Globus pallidus (tissue), 1 donor: ENCODE measurements around the gene ARHGAP4.

ENCODE experiments used
- DNase-seq: peaks from one replicate; pipeline ENCODE4 v3.0.0-alpha.2; 2015; ENCODE audit warnings: low spot score

ARHGAP4 gene

GRCh38 chrX:153927672-153927921, 1.5 kb upstream of the ARHGAP4 start:
- no peak for DNase-seq

DNA sequence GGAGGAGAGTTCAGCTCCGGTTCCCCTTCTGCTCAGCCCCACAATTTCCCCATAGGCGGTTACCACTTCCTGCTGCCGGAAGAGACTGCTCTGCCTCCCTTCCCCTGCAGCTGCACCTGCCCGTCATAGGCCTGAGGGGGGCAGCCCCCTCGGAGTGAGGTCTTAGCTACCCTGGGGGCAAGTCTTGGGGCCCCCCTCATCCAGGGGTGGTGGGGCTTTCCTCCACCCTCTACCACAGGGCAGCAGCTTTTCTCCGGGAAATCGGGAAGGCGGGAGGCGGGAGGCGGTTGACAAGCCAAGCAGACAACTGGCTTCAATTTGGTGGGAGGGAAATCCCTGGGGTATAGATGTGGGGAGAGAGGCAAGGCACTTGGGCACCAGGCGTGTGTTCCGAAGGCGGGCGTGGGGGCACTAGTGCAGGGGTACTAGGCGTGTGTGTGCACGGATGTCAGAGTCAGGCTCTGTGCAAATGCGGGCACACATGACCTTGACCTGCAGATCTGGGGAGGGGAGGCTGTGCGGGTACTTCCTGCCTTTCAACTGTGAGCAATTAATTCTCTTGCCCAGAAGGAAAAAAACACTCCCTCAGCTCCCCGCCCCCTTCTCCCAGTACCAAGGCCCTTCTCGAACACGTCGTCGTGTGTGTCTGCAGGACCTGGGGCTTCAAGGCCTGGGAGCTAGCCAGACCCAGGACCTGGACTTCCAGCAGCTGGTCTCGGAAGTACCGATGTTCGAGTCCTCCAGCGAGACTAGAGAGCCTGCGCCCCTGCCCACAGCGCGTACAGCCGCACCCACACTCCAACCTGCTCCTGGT, 1.0 kb upstream of the ARHGAP4 start:
- no peak for DNase-seq

DNA sequence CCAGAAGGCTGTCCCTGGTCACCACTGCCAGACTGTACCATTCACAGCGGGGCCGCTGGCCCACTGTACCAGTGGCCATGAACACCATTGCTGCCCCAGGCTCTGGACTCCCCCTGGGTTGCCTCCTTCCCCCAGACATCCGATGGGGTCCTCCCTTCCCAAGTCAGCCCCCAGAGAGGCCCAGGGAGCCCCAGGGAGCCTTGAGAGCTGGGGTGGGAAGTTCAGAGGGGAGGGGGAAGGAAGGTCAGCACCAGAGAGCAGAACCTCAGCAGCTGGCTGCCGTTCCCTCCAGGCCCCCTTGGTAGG, 441 bp upstream of the ARHGAP4 start:
- DNase-seq: no peak

DNA sequence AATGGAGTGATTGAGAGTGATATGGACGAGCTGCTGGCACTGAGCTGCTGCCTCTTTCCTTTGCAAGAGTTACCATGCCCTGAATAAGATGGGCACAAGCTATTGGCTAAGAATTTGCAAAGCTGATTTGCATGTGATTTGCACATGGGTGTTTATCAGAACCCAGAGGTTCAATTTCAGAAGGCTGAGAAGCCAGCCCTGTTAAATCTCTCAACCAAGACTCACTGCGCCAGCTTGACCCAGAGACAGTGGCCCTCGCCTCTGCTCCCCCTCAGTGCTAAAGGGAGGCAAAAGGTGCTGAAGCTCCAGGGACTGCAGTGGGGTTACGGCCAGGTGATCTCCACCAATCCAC, 701 bp downstream of the ARHGAP4 start:
- no peak for DNase-seq

GRCh38 chrX:153924149-153924861, 1.8 kb downstream of the ARHGAP4 start:
- DNase-seq: no peak

GRCh38 chrX:153922932-153923857, 2.9 kb downstream of the ARHGAP4 start:
- DNase-seq: no peak

DNA sequence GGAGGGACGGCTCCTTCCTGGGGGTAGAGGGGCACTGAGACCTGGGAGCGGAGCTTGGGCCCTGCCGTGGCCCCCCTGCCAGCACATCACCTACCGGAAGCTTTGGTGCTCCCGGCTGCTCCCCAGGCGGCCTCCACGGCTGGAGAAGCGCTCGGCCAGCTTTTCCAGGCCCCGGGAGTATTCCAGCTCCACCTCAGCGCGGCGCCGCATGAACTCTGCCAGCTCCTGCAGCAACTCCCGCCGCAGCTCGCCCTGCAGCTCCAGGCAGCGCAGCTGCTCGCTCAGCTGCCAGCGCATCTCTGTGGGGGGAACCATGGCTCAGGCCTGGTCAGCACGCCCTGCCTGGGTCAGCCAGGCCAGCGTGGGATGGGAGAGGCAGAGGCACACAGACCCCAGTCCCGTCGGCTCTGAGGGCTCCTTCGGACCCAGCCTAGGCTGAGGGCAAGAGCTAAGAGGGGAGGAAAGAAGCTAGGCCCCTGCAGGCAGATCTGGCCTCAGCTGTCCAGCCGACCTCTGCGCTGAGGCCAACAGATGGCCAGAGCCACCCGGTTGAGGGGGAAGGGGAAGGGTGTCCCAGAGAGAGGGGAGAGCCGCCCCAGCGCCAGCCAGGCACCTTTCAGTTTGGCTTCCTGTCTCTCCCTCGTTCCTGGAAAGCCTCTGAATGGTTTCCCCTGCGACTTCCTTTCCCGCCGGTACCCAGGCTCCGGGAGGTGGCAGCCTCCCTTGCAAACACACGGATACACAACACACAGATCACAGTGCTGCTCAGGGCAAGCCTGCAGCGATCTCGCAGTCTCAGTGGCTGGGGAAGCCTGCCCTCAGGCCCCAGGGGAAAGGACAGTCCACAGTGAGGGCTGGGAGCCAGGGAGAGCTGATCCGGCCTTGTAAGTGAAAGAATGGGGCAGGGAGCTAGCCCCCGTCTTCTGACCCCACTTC, 4.3 kb downstream of the ARHGAP4 start:
- no peak for DNase-seq

DNA sequence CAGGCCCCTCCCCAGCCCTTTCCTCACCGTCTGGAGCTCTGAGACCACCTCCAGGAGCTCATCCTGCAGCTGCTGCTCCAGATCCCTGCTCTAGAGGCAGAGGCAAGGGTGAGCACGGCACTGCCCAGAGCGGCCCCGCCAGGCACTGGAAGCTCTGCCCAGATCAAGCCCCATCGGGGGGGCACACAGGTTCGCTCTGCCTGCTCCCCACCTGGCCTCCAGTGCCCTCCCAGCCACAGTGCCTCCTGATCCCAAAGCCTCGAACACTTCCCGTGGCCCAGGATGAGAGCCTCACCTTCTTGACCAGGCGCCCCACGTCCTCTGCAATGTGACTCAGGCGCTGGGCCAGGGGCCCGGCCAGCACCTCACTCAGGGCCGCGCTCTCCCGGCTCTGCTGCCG, 5.0 kb downstream of the ARHGAP4 start:
- no peak for DNase-seq

DNA sequence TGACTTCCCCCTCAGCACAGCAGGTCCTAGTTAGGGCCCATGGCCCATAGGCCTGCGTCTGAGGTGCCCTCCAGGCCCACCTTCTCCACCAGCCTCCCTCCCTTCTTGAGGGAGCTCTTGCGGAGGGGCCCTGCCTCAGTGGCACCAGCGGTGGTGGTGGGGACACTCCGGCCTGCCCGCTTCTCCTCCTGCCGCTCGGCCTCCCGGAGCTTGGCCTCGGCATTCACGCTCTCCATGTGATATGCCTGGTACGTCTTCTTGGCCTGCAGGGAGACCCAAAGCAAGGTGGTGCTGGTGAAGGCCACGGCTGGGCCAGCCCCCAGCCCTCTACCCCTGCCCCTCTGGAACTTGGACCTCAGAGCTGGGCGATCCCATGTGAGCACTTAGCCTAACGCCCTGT, 5.5 kb downstream of the ARHGAP4 start:
- DNase-seq: no peak

DNA sequence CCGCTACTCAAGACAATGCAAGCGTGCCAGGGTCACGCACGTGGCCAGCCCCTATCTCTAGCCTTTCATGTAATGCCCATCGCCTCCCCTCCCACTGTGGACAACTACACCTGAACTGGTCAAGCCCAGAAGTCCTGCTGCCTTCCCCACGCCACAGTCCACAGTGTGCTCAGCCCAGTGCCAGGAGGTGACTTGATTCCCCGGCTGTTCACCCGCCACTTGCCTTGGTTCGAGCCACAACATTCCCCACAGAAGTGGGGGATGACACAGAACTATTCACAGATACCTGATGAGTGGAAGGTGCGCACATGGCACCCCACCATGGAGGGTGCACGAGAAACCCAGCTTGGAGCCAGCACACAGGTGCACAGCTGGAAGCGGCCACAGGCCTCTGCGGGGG, 6.8 kb downstream of the ARHGAP4 start:
- no peak for DNase-seq

GRCh38 chrX:153917869-153918268, 8.2 kb downstream of the ARHGAP4 start:
- no peak for DNase-seq

DNA sequence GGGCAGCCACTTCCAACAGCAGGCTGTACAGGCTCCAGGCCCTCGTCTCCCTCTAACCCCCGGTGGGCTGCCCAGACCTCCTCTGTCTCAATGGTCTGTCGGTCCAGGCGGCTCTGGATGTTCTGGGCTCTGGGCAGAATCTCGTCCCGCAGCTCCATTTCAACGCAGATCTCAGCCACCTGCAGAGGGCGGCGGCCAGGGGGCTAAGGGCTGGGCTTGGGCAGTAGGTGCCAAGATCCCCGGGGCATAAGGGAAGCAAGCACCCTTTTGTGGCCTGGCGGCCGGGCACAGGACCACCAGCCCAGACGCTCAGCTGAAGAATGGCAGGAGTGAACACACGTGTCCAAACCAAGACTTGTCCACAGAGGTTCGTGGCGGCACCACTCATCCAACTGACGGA, 12.4 kb downstream of the ARHGAP4 start:
- no peak for DNase-seq

DNA sequence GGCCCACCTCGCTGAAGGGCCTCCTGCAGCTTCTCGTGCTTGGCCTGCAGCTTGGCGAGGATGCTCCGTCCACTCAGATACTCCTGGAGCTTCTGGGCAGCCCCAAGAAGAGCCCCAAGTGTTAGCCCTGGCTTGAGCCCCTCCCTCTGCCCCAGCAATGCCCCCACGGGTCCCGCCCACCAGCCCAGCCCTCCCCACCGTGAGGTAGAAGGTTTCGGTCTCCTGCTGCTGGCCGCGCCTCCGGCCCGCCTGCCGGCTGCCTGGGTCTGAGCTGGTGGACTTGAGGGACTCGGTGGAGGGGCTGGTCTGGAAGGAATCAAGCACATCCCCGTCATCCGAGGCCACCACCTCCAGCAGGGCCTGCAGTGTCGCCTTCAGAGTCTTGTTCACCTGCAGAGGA, 12.9 kb downstream of the ARHGAP4 start:
- no peak for DNase-seq

DNA sequence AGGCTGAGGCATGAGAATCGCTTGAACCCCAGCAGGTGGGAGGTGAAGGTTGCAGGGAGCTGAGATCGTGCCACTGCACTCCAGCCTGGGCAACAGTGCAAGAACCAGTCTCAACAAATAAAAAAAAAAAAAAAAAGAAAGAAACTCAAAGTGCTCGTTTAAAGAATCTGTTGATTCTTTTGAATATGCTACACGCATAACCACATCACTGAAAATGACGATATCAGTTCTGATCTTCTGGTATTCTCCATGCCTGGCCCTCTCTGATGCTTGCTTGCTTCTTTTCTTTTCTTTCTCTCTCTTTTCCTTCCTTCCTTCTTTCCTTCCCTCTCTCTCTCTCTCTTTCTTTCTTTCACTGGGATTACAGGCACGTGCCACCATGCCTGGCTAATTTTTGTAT, 14.3 kb downstream of the ARHGAP4 start:
- DNase-seq: no peak

DNA sequence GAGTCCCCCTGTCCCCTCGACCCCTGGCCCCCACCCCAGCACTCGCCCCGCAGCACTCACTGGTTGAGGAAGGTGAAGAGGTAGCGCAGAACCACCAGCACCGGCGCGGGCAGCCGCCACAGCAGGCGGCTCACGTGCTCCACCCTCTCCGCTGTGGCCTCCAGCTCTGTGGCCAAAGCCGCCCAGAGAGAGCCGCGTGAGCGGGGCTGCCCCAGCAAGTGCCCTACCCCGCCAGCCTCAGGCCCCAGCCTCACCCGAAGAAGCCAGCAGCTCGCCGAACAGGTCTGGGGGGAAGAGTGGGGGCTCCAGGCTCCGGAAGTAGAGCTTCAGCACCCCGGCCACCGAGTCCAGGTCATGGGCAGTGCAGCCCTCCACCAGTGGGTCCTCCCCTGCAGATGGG, 15.6 kb downstream of the ARHGAP4 start:
- DNase-seq: no peak

- DNase-seq: no peak
These were observed 16.1 kb downstream of the ARHGAP4 start for GRCh38 chrX:153909980-153910360.

DNA sequence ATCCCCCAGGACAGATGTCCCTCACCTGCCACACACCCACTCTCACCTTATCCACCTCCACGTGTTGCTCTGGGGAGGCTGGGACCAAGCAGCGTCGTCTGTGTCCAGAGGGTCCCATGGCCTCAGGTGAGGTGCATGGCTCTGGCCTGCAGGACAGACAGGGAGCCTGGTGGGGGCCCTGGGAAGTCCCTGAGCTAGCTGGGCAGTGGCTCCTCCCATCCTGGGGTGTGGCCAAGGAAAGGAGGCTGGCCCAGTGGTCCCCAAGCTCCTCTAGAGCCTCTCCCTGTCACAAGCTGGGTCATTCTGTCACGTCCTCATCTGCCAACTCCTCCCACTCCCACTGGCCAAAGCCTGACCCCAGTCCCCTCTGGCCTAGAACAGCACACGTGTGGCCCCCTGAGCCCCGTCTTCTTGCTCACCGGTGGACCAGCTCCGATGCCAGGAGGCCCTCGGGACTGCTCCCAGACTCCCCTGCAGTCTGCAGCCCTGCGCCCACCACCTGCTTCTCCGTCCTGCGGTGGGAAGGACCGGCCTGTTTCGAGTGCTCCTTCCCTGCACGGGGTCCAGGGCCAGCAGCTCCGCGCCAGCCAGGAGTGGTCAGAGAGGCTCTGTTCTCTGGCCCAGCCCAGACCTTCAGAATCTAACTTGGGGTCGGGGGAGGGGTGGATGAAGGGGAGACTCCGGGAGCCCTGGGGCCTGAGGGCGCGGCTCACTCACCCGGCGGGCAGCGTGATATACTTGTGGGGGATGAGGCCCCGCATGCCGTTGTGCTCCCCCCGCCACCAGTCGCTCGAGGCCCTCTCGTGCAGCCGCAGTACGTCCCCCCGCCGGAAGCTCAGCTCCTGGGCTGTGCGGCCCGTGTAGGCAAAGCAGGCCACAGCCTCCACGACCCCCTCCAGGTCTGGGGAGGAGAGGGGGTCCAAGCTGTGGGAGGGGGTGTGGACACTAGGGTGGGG, 16.8 kb downstream of the ARHGAP4 start:
- no peak for DNase-seq

DNA sequence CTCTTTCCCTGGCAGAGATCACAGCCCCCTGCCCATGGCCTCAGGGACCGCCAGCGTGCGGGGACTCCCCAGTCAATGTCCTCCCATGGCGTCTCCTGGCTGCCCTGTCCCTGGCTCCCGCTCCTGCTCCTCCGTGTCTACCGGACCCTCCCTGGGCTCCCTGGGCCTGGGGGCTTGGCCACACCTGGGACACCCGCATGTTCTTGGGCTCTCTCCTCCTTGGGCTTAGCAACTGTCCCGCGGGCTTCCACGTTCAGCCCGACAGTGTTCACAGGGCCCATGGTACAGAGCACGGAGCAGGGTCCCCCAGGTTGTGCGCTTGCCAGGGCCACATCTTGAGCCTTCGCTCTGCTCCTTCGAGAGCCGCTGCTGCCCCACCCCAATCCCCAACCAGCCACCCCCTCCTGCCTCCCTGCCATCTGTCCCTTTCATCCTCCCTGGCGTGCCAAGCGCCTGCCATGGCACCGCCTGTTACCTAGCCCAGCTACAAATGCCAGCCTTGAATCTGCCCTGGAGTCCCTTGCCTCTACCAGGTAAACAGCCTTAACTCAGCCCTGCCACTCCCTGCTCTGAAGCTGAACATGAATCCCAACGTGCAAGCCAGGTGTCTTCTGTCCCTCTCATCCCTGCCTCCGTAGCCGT, 17.7 kb downstream of the ARHGAP4 start:
- no peak for DNase-seq

DNA sequence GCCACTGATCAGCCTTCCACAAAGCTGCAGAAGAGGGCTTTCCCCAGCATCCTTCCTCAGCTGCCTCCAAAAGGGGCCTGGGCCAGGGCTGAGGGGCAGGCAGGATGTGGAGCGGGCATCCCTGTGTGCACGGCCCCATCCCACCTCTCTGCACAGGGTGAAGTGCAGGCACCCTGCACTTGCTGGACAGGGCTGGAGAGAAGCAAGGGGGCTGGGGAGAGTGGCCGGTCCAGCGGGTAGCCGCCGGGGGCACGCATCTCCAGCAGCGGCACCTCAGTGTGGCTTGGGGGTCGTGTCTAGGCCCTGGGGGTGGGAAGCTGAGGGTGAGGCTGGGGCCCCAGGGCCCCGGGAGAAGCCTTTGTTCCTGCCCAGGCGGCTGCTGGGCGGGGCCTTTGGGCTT, 18.6 kb downstream of the ARHGAP4 start:
- DNase-seq: no peak

GRCh38 chrX:153906126-153906917, 19.7 kb downstream of the ARHGAP4 start:
- DNase-seq: no peak
